Astrocyte (in vitro differentiated cells and primary cell): Measurements from ENCODE around the gene TLN1. TPM values are rescaled to one million over a fixed set of nuclear protein-coding genes. Genes with fewer than 3 reads are reported as not detected.

Experiments used
- DNase-seq: peaks from one replicate; pipeline ENCODE4 v3.0.0-alpha.2; 2010; ENCODE audit warnings: low read depth
- FAIRE-seq: peaks from 2 replicates; lab custom pipeline; 2011; peaks lifted over from hg19 to GRCh38; lab: Jason Lieb, UNC
- H2AFZ ChIP-seq: 2 replicates; pipeline ENCODE4 v1.6.0; 2012; ENCODE audit warnings: low read depth, low read length, inconsistent platforms
- H3K27ac ChIP-seq: 2 replicates; pipeline ENCODE4 v1.5.1; 2011; ENCODE audit warnings: low read depth, low read length, inconsistent platforms
- H3K27me3 ChIP-seq: 2 replicates; pipeline ENCODE4 v1.6.0; 2011; ENCODE audit warnings: low read length, inconsistent platforms; ENCODE audit not compliant: insufficient read depth
- H3K36me3 ChIP-seq: 2 replicates; pipeline ENCODE4 v1.5.1; 2011; ENCODE audit warnings: low read length, inconsistent platforms; ENCODE audit not compliant: insufficient read depth
- H3K4me1 ChIP-seq: 2 replicates; pipeline ENCODE4 v1.5.1; 2011; ENCODE audit warnings: low read length, inconsistent platforms; ENCODE audit not compliant: insufficient read depth
- H3K4me2 ChIP-seq: 2 replicates; pipeline ENCODE4 v1.6.0; 2012; ENCODE audit warnings: low read length, inconsistent platforms
- H3K4me3 ChIP-seq: 2 replicates; pipeline ENCODE4 v1.5.1; 2011; ENCODE audit warnings: low read depth, mild to moderate bottlenecking, low read length, inconsistent platforms; ENCODE audit not compliant: insufficient read depth
- H3K79me2 ChIP-seq: 2 replicates; pipeline ENCODE4 v1.6.0; 2012; ENCODE audit warnings: mild to moderate bottlenecking, low read length, inconsistent platforms; ENCODE audit not compliant: insufficient read depth
- H3K9ac ChIP-seq: 2 replicates; pipeline ENCODE4 v1.6.0; 2012; ENCODE audit warnings: mild to moderate bottlenecking, low read length, inconsistent platforms
- H3K9me3 ChIP-seq: 2 replicates; pipeline ENCODE4 v1.5.1; 2012; ENCODE audit warnings: low read depth, mild to moderate bottlenecking, low read length, inconsistent platforms; ENCODE audit not compliant: insufficient read depth
- H4K20me1 ChIP-seq: 2 replicates; pipeline ENCODE4 v1.6.0; 2012; ENCODE audit warnings: low read length, inconsistent platforms; ENCODE audit not compliant: insufficient read depth
- H3K27ac Mint-ChIP-seq: one replicate; pipeline ENCODE4 v1.8.0; 2021; ENCODE audit warnings: mild to moderate bottlenecking, mixed read lengths; ENCODE audit not compliant: unreplicated experiment
- H3K27me3 Mint-ChIP-seq: one replicate; pipeline ENCODE4 v1.8.0; 2021; ENCODE audit warnings: low read depth, mixed read lengths; ENCODE audit not compliant: unreplicated experiment
- H3K36me3 Mint-ChIP-seq: one replicate; pipeline ENCODE4 v1.8.0; 2021; ENCODE audit warnings: low read depth, mixed read lengths; ENCODE audit not compliant: unreplicated experiment
- H3K4me1 Mint-ChIP-seq: one replicate; pipeline ENCODE4 v1.8.0; 2021; ENCODE audit warnings: low read depth, mixed read lengths; ENCODE audit not compliant: unreplicated experiment
- H3K4me3 Mint-ChIP-seq: one replicate; pipeline ENCODE4 v1.8.0; 2021; ENCODE audit warnings: mild to moderate bottlenecking, moderate library complexity, mixed read lengths; ENCODE audit not compliant: unreplicated experiment
- H3K9me3 Mint-ChIP-seq: one replicate; pipeline ENCODE4 v1.8.0; 2021; ENCODE audit warnings: mild to moderate bottlenecking, mixed read lengths; ENCODE audit not compliant: unreplicated experiment
- CTCF ChIP-seq: IDR thresholded peaks from 2 replicates; pipeline ENCODE4 v1.5.1; 2011; ENCODE audit warnings: low read depth, mild to moderate bottlenecking, inconsistent platforms, low read length, moderate library complexity; ENCODE audit not compliant: insufficient read depth
- EZH2 ChIP-seq: IDR thresholded peaks from 2 replicates; pipeline ENCODE4 v1.6.1; 2012; ENCODE audit warnings: mild to moderate bottlenecking, low read length, inconsistent platforms; ENCODE audit not compliant: insufficient read depth
- total RNA-seq: library from RNA; stranded (reverse); gene quantifications from 2 replicates; pipeline ENCODE4 v1.2.1, GENCODE V29; 2021

TLN1 gene
- total RNA-seq, 1 donor from 2014 or later = 525 TPM

- peak overlapping the region; percentile 78 for H3K4me3 ChIP-seq
- H3K9me3 ChIP-seq = no peaks in the 10 kb centered on the region
- Mint-ChIP-seq H3K4me1 (peaks cover 12% of the 10 kb centered on the region), H3K4me3 (peak overlapping the region; percentile 87), H3K9me3 (no peaks in the 10 kb centered on the region), H3K27ac (peak overlapping the region; percentile 75), H3K36me3 (peaks cover 1% of the 10 kb centered on the region), H3K27me3 (no peaks in the 10 kb centered on the region)
- peaks cover 15% of the 10 kb centered on the region for H3K4me1 ChIP-seq
- FAIRE-seq (no peak), DNase-seq (no peak)
- peaks cover 6% of the 10 kb centered on the region for H3K36me3 ChIP-seq
- peak overlapping the region; percentile 92 for H2AFZ ChIP-seq
- TF ChIP-seq CTCF (no peak), EZH2 (no peak)
- H3K27ac ChIP-seq = peak overlapping the region; percentile 100
- peak overlapping the region; percentile 86 for H3K4me2 ChIP-seq
- H3K9ac ChIP-seq = peak overlapping the region; percentile 92
- no peaks in the 10 kb centered on the region for H3K27me3 ChIP-seq
- H4K20me1 ChIP-seq = peaks cover 8% of the 10 kb centered on the region
- peaks cover 11% of the 10 kb centered on the region for H3K79me2 ChIP-seq
Observed at GRCh38 chr9:35658968-35659220, 73.1 kb downstream of the TLN1 start.

GRCh38 chr9:35658137-35658967, 73.6 kb downstream of the TLN1 start, which contains the start of gene CCDC107:
TSS of gene CCDC107 (plus strand) at chr9:35658292. CDS start at chr9:35658380, 88 bp downstream.
- H3K27ac Mint-ChIP-seq = peak within 1 kb of the TSS; percentile 75
- Histone ChIP-seq H2AFZ (peak within 1 kb of the TSS; percentile 92), H3K27ac (peak within 1 kb of the TSS; percentile 100), H3K4me1 (peaks cover 15% of the 10 kb centered on the region), H3K79me2 (peaks cover 11% of the 10 kb centered on the region), H3K4me2 (peak within 1 kb of the TSS; percentile 86), H3K27me3 (no peaks in the 10 kb centered on the region), H3K9me3 (no peaks in the 10 kb centered on the region), H3K9ac (peak within 1 kb of the TSS; percentile 92), H3K36me3 (peaks cover 6% of the 10 kb centered on the region), H3K4me3 (peak within 1 kb of the TSS; percentile 78), H4K20me1 (peaks cover 8% of the 10 kb centered on the region)
- H3K27me3 Mint-ChIP-seq = no peaks in the 10 kb centered on the region
- peak; percentile 59 for DNase-seq
- FAIRE-seq = no peak
- H3K36me3 Mint-ChIP-seq = peaks cover 1% of the 10 kb centered on the region
- TF ChIP-seq EZH2 (no peak), CTCF (peak; percentile 28)
- H3K4me1 Mint-ChIP-seq = peaks cover 12% of the 10 kb centered on the region
- H3K4me3 Mint-ChIP-seq = peak within 1 kb of the TSS; percentile 87
- H3K9me3 Mint-ChIP-seq = no peaks in the 10 kb centered on the region
